ENCODE results near the gene C19orf73.

DNA sequence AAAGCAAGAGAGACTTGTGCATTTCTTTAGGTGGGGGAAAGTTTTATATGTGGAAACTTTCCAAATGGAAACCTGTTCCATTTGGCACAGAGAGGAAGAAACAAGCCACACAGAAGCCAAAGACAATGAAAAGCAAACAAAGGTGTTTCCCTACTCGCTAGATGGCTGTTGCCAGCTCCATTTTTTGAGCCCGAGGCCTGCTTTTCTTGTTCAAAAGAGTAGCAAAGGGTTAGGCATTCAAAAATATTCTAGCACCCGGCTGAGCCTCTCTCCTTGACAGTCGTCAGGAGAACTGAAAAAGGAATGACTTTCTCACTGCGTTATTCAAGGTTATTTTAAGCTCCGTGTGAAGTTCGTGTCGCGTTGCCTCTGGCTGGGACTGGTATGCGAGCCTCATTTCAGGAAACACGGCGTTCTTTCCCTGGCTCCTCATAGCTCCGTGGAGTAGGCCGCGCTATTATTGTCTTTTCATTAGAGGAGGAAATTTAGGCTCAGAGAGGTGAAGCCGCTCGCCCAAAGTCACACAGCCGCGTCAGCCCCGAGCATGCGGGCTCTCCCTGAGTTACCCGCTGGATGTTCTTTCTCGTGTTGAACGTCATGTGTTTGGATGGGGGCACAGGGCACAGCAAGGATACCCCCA is 46.3 kb upstream of the C19orf73 start:
- TF ChIP-seq POLR2A (IDR thresholded peaks at IDR 0.05) (no peak), CTCF (IDR thresholded peaks at IDR 0.05) (no peak)

All from lower leg skin (tissue), 3 donors.